ENCODE results near the gene TPM1. TPM values are rescaled to one million over a fixed set of nuclear protein-coding genes. Genes with fewer than 3 reads are reported as not detected.

Gene TPM1
- total RNA-seq, 1 experiment from 2014 or later, result 22.5 TPM

- Histone ChIP-seq H3K79me2 (ENCODE audit: insufficient read depth, low read length) (no peaks in the 10 kb centered on the region), H3K4me1 (ENCODE audit: control insufficient read depth in 1 of 2, insufficient read depth in 2 of 2, low read length in 2 of 2) (peaks cover 7 to 16% of the 10 kb centered on the region in 2 experiments; a peak in 3 of 4 replicates), H3K9me3 (ENCODE audit: control insufficient read depth in 1 of 2, insufficient read depth in 1 of 2, low read depth in 1 of 2, low read length in 2 of 2) (no peaks in the 10 kb centered on the region), H2AFZ (ENCODE audit: low read depth, low read length, poor library complexity, severe bottlenecking) (no peak overlapping the region), H3K36me3 (ENCODE audit: control insufficient read depth in 1 of 2, insufficient read depth in 2 of 2, low read length in 2 of 2) (no peaks in the 10 kb centered on the region), H3K4me2 (ENCODE audit: low read length) (no peak overlapping the region), H3K9me2 (ENCODE audit: insufficient read depth) (no peaks in the 10 kb centered on the region), H4K20me1 (ENCODE audit: insufficient read depth) (no peaks in the 10 kb centered on the region), H3K9ac (ENCODE audit: low read length) (no peak overlapping the region), H3K27me3 (ENCODE audit: insufficient read depth, low read length) (no peaks in the 10 kb centered on the region), H3K4me3 (replicated peaks in 1 of 2; ENCODE audit: low read depth in 1 of 2, low read length in 2 of 2) (no peak overlapping the region), H3K27ac (ENCODE audit: low read depth, low read length) (no peak overlapping the region)
- ChIA-PET RAD21 (ENCODE audit: low non-redundant PET in 1 of 2, low total read pairs in 2 of 2, uncharacterized antibody in 2 of 2, unreplicated experiment in 2 of 2) (no interaction called here), CTCF (no interaction called here), POLR2A (no interaction called here)
- no peak for TF ChIP-seq JUND (IDR thresholded peaks at IDR 0.05)
- TF ChIP-seq SIN3A (IDR thresholded peaks at IDR 0.05; ENCODE audit: low read depth), result no peak
- no peak for TF ChIP-seq SRF (IDR thresholded peaks at IDR 0.05; ENCODE audit: low read depth)
- no peak for TF ChIP-seq CEBPB (IDR thresholded peaks at IDR 0.05; ENCODE audit: low read depth)
- TF ChIP-seq CBX3 (IDR thresholded peaks at IDR 0.05; ENCODE audit: low read depth), result no peak
- no peak for TF ChIP-seq EGR1 (IDR thresholded peaks at IDR 0.05; ENCODE audit: low read depth)
- no peak for TF ChIP-seq ATF3 (IDR thresholded peaks at IDR 0.05)
- no peak for TF ChIP-seq ZFX (IDR thresholded peaks at IDR 0.05)
- TF ChIP-seq YY1 (IDR thresholded peaks at IDR 0.05; ENCODE audit: extremely low read depth, insufficient replicate concordance, low read depth, low read length), result no peak
- TF ChIP-seq FOSL1 (IDR thresholded peaks at IDR 0.05; ENCODE audit: low read depth), result no peak
- TF ChIP-seq EZH2phosphoT487 (IDR thresholded peaks at IDR 0.05; ENCODE audit: borderline replicate concordance), result no peak
- TF ChIP-seq MAX (IDR thresholded peaks at IDR 0.05), result no peak
- TF ChIP-seq POLR2AphosphoS5 (IDR thresholded peaks at IDR 0.05; ENCODE audit: low read depth, low read length), result no peak
- DNase-seq (ENCODE audit: low read depth, low spot score) (no peak), ATAC-seq (no peak)
- no TSS peak for BruUV-seq (replicated peaks)
- intact Hi-C loops (cut with micrococcal nuclease), result no loop called here
These were observed 34.1 kb downstream of the TPM1 start for GRCh38 chr15:63076714-63077046.

- no peaks in the 10 kb centered on the region for H3K9me3 ChIP-seq (ENCODE audit: control insufficient read depth in 1 of 2, insufficient read depth in 1 of 2, low read depth in 1 of 2, low read length in 2 of 2)
- ChIA-PET POLR2A (no interaction called here), CTCF (interaction anchor here (1.1 kb wide), 1 partner anchor 14 kb away, joined by 3 read pairs; no protein-coding TSS in a partner anchor), RAD21 (ENCODE audit: low non-redundant PET in 1 of 2, low total read pairs in 2 of 2, uncharacterized antibody in 2 of 2, unreplicated experiment in 2 of 2) (no interaction called here)
- no peaks in the 10 kb centered on the region for H4K20me1 ChIP-seq (ENCODE audit: insufficient read depth)
- H3K36me3 ChIP-seq (ENCODE audit: control insufficient read depth in 1 of 2, insufficient read depth in 2 of 2, low read length in 2 of 2), result no peaks in the 10 kb centered on the region
- H3K9ac ChIP-seq (ENCODE audit: low read length), result no peak overlapping the region
- intact Hi-C loops (cut with micrococcal nuclease), result no loop called here
- H3K4me2 ChIP-seq (ENCODE audit: low read length), result no peak overlapping the region
- H3K27ac ChIP-seq (ENCODE audit: low read depth, low read length), result no peak overlapping the region
- no peaks in the 10 kb centered on the region for H3K9me2 ChIP-seq (ENCODE audit: insufficient read depth)
- no peak overlapping the region for H3K4me3 ChIP-seq (replicated peaks in 1 of 2; ENCODE audit: low read depth in 1 of 2, low read length in 2 of 2)
- H2AFZ ChIP-seq (ENCODE audit: low read depth, low read length, poor library complexity, severe bottlenecking), result no peak overlapping the region
- no peaks in the 10 kb centered on the region for H3K79me2 ChIP-seq (ENCODE audit: insufficient read depth, low read length)
- H3K27me3 ChIP-seq (ENCODE audit: insufficient read depth, low read length), result no peaks in the 10 kb centered on the region
- H3K4me1 ChIP-seq (ENCODE audit: control insufficient read depth in 1 of 2, insufficient read depth in 2 of 2, low read length in 2 of 2), result peaks cover 16 to 23% of the 10 kb centered on the region in 2 experiments; a peak in 3 of 4 replicates
- BruUV-seq (replicated peaks), result no TSS peak
- ATAC-seq (no peak), DNase-seq (ENCODE audit: low read depth, low spot score) (no peak)
- no peak for TF ChIP-seq FOSL1 (IDR thresholded peaks at IDR 0.05; ENCODE audit: low read depth)
- TF ChIP-seq ZNF274 (IDR thresholded peaks at IDR 0.05; ENCODE audit: low read depth, low read length), result no peak
- no peak for TF ChIP-seq POLR2AphosphoS5 (IDR thresholded peaks at IDR 0.05; ENCODE audit: low read depth, low read length)
- TF ChIP-seq SRF (IDR thresholded peaks at IDR 0.05; ENCODE audit: low read depth), result no peak
- no peak for TF ChIP-seq CBX3 (IDR thresholded peaks at IDR 0.05; ENCODE audit: low read depth)
- no peak for TF ChIP-seq ZFX (IDR thresholded peaks at IDR 0.05)
- no peak for TF ChIP-seq TCF7L2 (IDR thresholded peaks at IDR 0.05; ENCODE audit: borderline replicate concordance, extremely low read depth, insufficient read depth, insufficient read length)
- no peak for TF ChIP-seq CTCF (IDR thresholded peaks at IDR 0.05 in 2 of 3, conservative IDR thresholded peaks at IDR 0.05 in 1 of 3; ENCODE audit: borderline replicate concordance in 1 of 3, insufficient read depth in 1 of 3, low read depth in 2 of 3, low read length in 2 of 3)
- TF ChIP-seq MAX (IDR thresholded peaks at IDR 0.05), result no peak
- no peak for TF ChIP-seq YY1 (IDR thresholded peaks at IDR 0.05; ENCODE audit: extremely low read depth, insufficient replicate concordance, low read depth, low read length)
- no peak for TF ChIP-seq EZH2 (IDR thresholded peaks at IDR 0.05)
- TF ChIP-seq EZH2phosphoT487 (IDR thresholded peaks at IDR 0.05; ENCODE audit: borderline replicate concordance), result no peak
These were observed 35.4 kb downstream of the TPM1 start for GRCh38 chr15:63077952-63078351.

Measured in HCT116 (cell line).